OCI-LY1 (cell line): ENCODE measurements around the gene WNT2B.
A peak's percentile ranks its signal among the peaks of the same experiment; 100 is the strongest.

Experiments used
- H2AFZ ChIP-seq: fragments of 200-600 bp; sonication (generic), shearing (Covaris generic); 2 replicates; pipeline ENCODE4 v1.6.0; 2014; ENCODE audit warnings: antibody characterized with exemption, mild to moderate bottlenecking, low read length
- H3F3A ChIP-seq: fragments of 200-600 bp; sonication (generic), shearing (Covaris generic); 2 replicates; pipeline ENCODE4 v1.6.0; 2014; ENCODE audit warnings: mild to moderate bottlenecking, antibody characterized with exemption, low read length, moderate library complexity; ENCODE audit not compliant: insufficient read depth
- H3K27ac ChIP-seq: fragments of 200-600 bp; sonication (generic); 2 replicates; pipeline ENCODE4 v1.5.1; 2014; ENCODE audit warnings: low read length, mixed run types, mild to moderate bottlenecking, low read depth; ENCODE audit not compliant: poor library complexity, severe bottlenecking
- H3K27me3 ChIP-seq: fragments of 200-600 bp; sonication (generic); 2 replicates; pipeline ENCODE4 v1.6.0; 2014; ENCODE audit warnings: antibody characterized with exemption, mild to moderate bottlenecking, low read length, moderate library complexity; ENCODE audit not compliant: insufficient read depth
- H3K36me3 ChIP-seq: fragments of 200-600 bp; sonication (generic); 2 replicates; pipeline ENCODE4 v1.6.1; 2014; ENCODE audit warnings: mild to moderate bottlenecking, antibody characterized with exemption, low read length, moderate library complexity, mixed read lengths; ENCODE audit not compliant: insufficient read depth
- H3K4me1 ChIP-seq: fragments of 200-600 bp; sonication (generic); 2 replicates; pipeline ENCODE4 v1.5.1; 2014; ENCODE audit warnings: mild to moderate bottlenecking, low read length, moderate library complexity; ENCODE audit not compliant: insufficient read depth, severe bottlenecking
- H3K4me2 ChIP-seq: fragments of 200-600 bp; sonication (generic), shearing (Covaris generic); 2 replicates; pipeline ENCODE4 v1.6.1; 2014; ENCODE audit warnings: low read length
- H3K4me3 ChIP-seq: fragments of 200-600 bp; sonication (generic); 2 replicates; pipeline ENCODE4 v1.5.1; 2014; ENCODE audit warnings: low read length, low read depth, mild to moderate bottlenecking, mixed read lengths; ENCODE audit not compliant: poor library complexity, severe bottlenecking
- H3K79me2 ChIP-seq: fragments of 200-600 bp; shearing (Covaris generic); 2 replicates; pipeline ENCODE4 v1.6.1; 2016; ENCODE audit warnings: mixed run types, low read length, mixed read lengths; ENCODE audit not compliant: insufficient read depth
- H3K9ac ChIP-seq: fragments of 200-600 bp; sonication (generic), shearing (Covaris generic); 2 replicates; pipeline ENCODE4 v1.6.1; 2014; ENCODE audit warnings: mild to moderate bottlenecking, low read length, mixed read lengths
- H3K9me2 ChIP-seq: fragments of 200-600 bp; sonication (generic), shearing (Covaris generic); 2 replicates; pipeline ENCODE4 v1.6.1; 2014; ENCODE audit warnings: low read depth, mild to moderate bottlenecking, low read length, mixed read lengths
- H3K9me3 ChIP-seq: fragments of 200-600 bp; shearing (Covaris generic); 2 replicates; pipeline ENCODE4 v1.6.1; 2014; ENCODE audit warnings: low read length, mixed read lengths
- H4K20me1 ChIP-seq: fragments of 200-600 bp; sonication (generic), shearing (Covaris generic); 2 replicates; pipeline ENCODE4 v1.6.0; 2016; ENCODE audit warnings: mild to moderate bottlenecking, low read length; ENCODE audit not compliant: insufficient read depth
- EZH2 ChIP-seq: fragments of 200-600 bp; sonication (generic), shearing (Covaris generic); IDR thresholded peaks from 2 replicates; pipeline ENCODE4 v1.8.0; 2017; ENCODE audit warnings: borderline replicate concordance, mixed run types, mild to moderate bottlenecking, antibody characterized with exemption, low read length, moderate library complexity, mixed read lengths
- TF ChIP-seq, protein P1 (sequence below): fragments of 200-600 bp; sonication (generic), shearing (Covaris generic); IDR thresholded peaks from 2 replicates; pipeline ENCODE4 v1.5.1; 2017; ENCODE audit warnings: mild to moderate bottlenecking, antibody characterized with exemption, low read length, moderate library complexity, mixed read lengths

The WNT2B gene

DNA sequence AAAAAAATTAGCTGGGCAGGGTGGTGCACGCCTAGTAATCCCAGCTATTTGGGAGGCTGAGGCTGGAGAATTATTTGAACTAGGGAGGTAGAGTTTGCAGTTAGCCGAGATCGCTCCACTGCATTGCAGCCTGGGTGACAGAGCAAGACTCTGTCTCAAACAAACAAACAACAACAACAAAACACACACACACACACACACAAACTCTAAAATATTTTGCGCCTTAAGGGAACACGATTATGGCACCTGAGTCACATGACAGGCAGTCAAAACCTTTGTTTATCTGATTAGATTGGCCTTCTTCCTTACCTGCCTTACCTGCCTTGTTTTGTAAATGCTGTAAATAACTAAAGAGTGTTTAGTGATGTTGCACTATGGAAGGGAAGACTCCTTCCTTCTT is 20.6 kb upstream of the WNT2B start:
- Histone ChIP-seq H4K20me1 (no peaks in the 10 kb centered on the region), H3K79me2 (no peaks in the 10 kb centered on the region), H3K4me2 (no peak overlapping the region), H3F3A (no peaks in the 10 kb centered on the region), H3K27ac (no peak overlapping the region), H3K36me3 (no peaks in the 10 kb centered on the region), H3K9me2 (no peaks in the 10 kb centered on the region), H3K9ac (no peak overlapping the region), H3K9me3 (no peaks in the 10 kb centered on the region), H3K27me3 (no peaks in the 10 kb centered on the region; the same call in 1 of the 2 replicates), H3K4me1 (no peaks in the 10 kb centered on the region), H3K4me3 (no peak overlapping the region), H2AFZ (no peak overlapping the region)
- TF ChIP-seq EZH2 = no peak

DNA sequence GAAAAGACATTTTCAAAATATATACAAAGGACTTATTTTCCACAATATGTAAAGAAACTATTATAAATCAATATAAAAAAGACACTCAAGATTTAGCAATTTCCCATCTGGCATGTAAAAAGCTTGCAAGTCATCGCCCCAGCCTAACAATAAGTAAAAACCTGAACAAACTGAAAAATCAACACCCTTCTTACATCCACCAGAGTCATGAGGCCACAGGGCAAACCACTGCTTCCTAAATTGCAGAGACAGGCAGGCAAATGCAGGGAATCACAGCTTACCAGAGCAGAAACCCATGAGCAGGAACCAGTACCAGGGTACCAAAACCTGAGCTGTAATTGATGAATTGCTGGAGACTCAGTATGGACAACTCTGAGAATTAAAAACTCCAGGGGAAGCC is 16.7 kb upstream of the WNT2B start:
- H3K9me3 ChIP-seq = no peaks in the 10 kb centered on the region
- no peaks in the 10 kb centered on the region for H3F3A ChIP-seq
- no peak overlapping the region for H3K4me2 ChIP-seq
- H3K36me3 ChIP-seq = no peaks in the 10 kb centered on the region
- no peaks in the 10 kb centered on the region; the same call in 1 of the 2 replicates for H3K27me3 ChIP-seq
- H3K4me3 ChIP-seq = no peak overlapping the region
- no peaks in the 10 kb centered on the region for H4K20me1 ChIP-seq
- TF ChIP-seq, protein P1, sequence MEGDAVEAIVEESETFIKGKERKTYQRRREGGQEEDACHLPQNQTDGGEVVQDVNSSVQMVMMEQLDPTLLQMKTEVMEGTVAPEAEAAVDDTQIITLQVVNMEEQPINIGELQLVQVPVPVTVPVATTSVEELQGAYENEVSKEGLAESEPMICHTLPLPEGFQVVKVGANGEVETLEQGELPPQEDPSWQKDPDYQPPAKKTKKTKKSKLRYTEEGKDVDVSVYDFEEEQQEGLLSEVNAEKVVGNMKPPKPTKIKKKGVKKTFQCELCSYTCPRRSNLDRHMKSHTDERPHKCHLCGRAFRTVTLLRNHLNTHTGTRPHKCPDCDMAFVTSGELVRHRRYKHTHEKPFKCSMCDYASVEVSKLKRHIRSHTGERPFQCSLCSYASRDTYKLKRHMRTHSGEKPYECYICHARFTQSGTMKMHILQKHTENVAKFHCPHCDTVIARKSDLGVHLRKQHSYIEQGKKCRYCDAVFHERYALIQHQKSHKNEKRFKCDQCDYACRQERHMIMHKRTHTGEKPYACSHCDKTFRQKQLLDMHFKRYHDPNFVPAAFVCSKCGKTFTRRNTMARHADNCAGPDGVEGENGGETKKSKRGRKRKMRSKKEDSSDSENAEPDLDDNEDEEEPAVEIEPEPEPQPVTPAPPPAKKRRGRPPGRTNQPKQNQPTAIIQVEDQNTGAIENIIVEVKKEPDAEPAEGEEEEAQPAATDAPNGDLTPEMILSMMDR = no peak
- no peak for TF ChIP-seq EZH2
- no peaks in the 10 kb centered on the region for H3K79me2 ChIP-seq
- H3K9me2 ChIP-seq = no peaks in the 10 kb centered on the region
- H3K27ac ChIP-seq = no peak overlapping the region
- no peak overlapping the region for H3K9ac ChIP-seq
- H2AFZ ChIP-seq = no peak overlapping the region
- no peaks in the 10 kb centered on the region for H3K4me1 ChIP-seq

DNA sequence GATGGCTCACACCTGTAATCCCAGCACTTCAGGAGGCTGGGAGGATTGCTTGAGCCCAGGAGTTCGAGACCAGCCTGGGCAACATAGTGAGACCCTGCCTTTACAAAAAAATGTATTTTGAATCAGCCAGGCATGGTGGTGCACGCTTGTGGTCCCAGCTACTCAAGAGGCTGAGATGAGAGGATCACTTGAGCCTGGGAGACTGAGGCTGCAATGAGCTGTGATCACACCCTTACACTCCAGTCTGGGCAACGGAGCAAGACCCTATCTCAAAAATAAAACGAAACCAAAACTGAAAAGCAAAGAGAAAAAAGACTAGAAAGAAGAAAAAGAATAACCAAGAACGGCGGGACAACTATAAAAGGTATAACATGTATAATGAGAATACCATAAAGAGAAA is 15.4 kb upstream of the WNT2B start:
- Histone ChIP-seq H3K4me3 (no peak overlapping the region), H3K4me2 (peak overlapping the region; percentile 23; the same call in 1 of the 2 replicates), H3K79me2 (no peaks in the 10 kb centered on the region), H3K9me3 (no peaks in the 10 kb centered on the region), H3K4me1 (no peaks in the 10 kb centered on the region), H3K27me3 (no peaks in the 10 kb centered on the region; the same call in 1 of the 2 replicates), H3K9me2 (no peaks in the 10 kb centered on the region), H3K36me3 (no peaks in the 10 kb centered on the region), H3K9ac (no peak overlapping the region), H4K20me1 (no peaks in the 10 kb centered on the region), H3K27ac (no peak overlapping the region), H2AFZ (no peak overlapping the region), H3F3A (no peaks in the 10 kb centered on the region)
- TF ChIP-seq EZH2 = no peak
- TF ChIP-seq, protein P1 = no peak

DNA sequence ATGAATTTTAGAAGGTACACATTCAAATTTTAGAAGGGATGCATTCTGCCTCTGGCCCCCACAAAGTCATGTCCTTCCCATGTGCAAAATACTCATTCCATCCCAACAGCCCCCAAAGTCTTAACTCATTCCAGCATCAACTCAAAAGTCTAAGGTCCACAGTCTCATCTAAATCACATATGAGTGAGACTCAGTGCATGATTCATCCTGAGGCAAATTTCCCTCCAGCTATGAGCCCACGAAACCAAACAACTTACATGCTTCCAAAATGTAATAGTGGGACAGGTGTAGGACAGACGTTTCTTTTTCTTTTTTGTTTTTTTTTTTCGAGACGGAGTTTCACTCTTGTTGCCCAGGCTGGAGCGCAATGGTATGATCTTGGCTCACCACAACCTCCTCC is 12.5 kb upstream of the WNT2B start:
- H3K36me3 ChIP-seq = no peaks in the 10 kb centered on the region
- no peaks in the 10 kb centered on the region; the same call in 1 of the 2 replicates for H3K27me3 ChIP-seq
- no peak overlapping the region for H3K27ac ChIP-seq
- H3K4me1 ChIP-seq = no peaks in the 10 kb centered on the region
- no peak overlapping the region for H3K4me3 ChIP-seq
- no peak overlapping the region for H3K9ac ChIP-seq
- no peak overlapping the region for H3K4me2 ChIP-seq
- H3F3A ChIP-seq = no peaks in the 10 kb centered on the region
- H4K20me1 ChIP-seq = no peaks in the 10 kb centered on the region
- no peak for TF ChIP-seq EZH2
- TF ChIP-seq, protein P1 = no peak
- no peak overlapping the region for H2AFZ ChIP-seq
- no peaks in the 10 kb centered on the region for H3K79me2 ChIP-seq
- no peaks in the 10 kb centered on the region for H3K9me3 ChIP-seq
- no peaks in the 10 kb centered on the region for H3K9me2 ChIP-seq
